GM23338 (cell line): ENCODE measurements around the gene ZNF536.

Experiments used
- EZH2 ChIP-seq: fragments of 200-600 bp; sonication (generic); IDR thresholded peaks from one replicate; pipeline ENCODE4 v1.8.0; 2017; ENCODE audit warnings: antibody characterized with exemption, mild to moderate bottlenecking, low read depth; ENCODE audit not compliant: unreplicated experiment
- NANOG ChIP-seq: IDR thresholded peaks from 2 replicates; pipeline ENCODE4 v1.6.1; 2016; ENCODE audit warnings: antibody characterized with exemption, borderline replicate concordance
- POLR2AphosphoS5 ChIP-seq: IDR thresholded peaks from 2 replicates; pipeline ENCODE4 v1.6.1; 2016; ENCODE audit warnings: antibody characterized with exemption, low read depth
- TF ChIP-seq, protein P1 (sequence below), 2 experiments: fragments of 200-600 bp in 1 of 2; sonication (generic) in 1 of 2; conservative IDR thresholded peaks; 2 replicates each; pipeline versions ENCODE4 v1.5.1 to v1.6.1; 2016 to 2017; ENCODE audit warnings: antibody characterized with exemption in 2 of 2, low read depth in 2 of 2, mild to moderate bottlenecking in 2 of 2, moderate library complexity in 1 of 2

DNA sequence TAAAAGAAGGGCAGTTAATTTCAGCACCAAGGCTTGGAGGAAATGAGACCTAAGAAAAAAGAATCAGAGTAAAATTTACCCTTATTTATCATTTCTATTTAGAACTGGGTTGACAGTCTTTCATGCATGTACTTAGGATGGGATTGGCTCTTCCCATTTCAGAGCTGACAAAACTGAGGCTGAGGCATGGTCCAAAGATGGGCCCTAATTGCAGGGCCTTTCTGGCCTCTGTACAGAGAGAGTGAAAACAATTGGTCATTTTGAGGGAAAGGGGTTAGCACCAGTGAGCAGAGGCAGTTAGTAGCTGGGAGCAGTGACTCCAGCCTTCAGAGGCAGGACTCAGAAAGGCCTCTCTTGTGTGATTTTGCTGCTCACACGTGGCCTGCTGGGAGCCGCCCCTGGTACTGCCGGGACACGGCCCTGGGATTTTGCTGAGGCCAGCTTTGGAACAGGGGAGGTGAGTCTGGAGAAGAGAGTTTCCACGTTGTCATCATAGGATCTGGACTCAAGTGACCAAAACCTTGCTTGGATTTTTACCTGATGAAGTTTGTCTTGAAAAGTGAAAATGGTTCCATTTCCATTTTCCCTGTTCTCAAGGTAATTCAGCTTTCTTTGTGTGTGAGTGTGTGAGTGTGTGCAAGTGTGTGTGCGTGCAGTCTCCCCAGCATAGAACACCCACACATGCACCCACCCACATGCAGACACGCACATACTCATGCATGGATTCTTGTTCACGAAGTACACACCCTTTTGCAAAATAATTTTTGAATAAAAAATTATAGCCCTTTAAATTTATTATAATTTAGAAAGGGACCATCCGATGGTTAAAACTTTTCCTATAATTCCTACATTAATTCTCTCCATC is at the start of gene ZNF536:
- TF ChIP-seq POLR2AphosphoS5 (no peak), NANOG (no peak), EZH2 (no peak)
- TF ChIP-seq, protein P1, sequence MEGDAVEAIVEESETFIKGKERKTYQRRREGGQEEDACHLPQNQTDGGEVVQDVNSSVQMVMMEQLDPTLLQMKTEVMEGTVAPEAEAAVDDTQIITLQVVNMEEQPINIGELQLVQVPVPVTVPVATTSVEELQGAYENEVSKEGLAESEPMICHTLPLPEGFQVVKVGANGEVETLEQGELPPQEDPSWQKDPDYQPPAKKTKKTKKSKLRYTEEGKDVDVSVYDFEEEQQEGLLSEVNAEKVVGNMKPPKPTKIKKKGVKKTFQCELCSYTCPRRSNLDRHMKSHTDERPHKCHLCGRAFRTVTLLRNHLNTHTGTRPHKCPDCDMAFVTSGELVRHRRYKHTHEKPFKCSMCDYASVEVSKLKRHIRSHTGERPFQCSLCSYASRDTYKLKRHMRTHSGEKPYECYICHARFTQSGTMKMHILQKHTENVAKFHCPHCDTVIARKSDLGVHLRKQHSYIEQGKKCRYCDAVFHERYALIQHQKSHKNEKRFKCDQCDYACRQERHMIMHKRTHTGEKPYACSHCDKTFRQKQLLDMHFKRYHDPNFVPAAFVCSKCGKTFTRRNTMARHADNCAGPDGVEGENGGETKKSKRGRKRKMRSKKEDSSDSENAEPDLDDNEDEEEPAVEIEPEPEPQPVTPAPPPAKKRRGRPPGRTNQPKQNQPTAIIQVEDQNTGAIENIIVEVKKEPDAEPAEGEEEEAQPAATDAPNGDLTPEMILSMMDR (conservative IDR thresholded peaks at IDR 0.05; ENCODE audit: low read depth in 2 of 2): no peak
